K562 (cell line): ENCODE measurements around the gene SPATA24. TPM values are rescaled to one million over a fixed set of nuclear protein-coding genes. Genes with fewer than 3 reads are reported as not detected.

Source experiments
- ATAC-seq: fragments of 200-7000 bp; cut with Tn5 transposase; 3 replicates; pipeline ENCODE4 v1.9.1; 2020; ENCODE audit warnings: moderate library complexity
- BruUV-seq: library from RNA; stranded (reverse); fragments of 400-500 nt; replicated peaks from 2 replicates; lab custom pipeline; 2021; lab: Mats Ljungman, UMichigan
- CTCF ChIA-PET: fragments of 300-600 bp; formaldehyde crosslinking; extraction: SDS; loops from one replicate; lab custom pipeline; 2021; ENCODE audit warnings: low intra/inter-chr PET ratio; lab: Yijun Ruan, JAX
- POLR2A ChIA-PET: fragments of 300-600, 350-650 bp; sonication (Branson Sonifier 250); formaldehyde crosslinking; extraction: SDS; loops from one replicate; lab custom pipeline; 2021; ENCODE audit warnings: antibody characterized with exemption, inconsistent platforms; lab: Yijun Ruan, JAX
- DNase-seq, 4 experiments: peaks; one replicate each; pipeline versions ENCODE4 v3.0.0 to v3.0.0-alpha.2; 2011 to 2018; ENCODE audit warnings: low spot score in 3 of 4, mixed read lengths in 3 of 4; ENCODE audit errors: extremely low read depth in 1 of 4
- FAIRE-seq: peaks from 2 replicates; lab custom pipeline; 2011; peaks lifted over from hg19 to GRCh38; lab: Jason Lieb, UNC
- H2AFZ ChIP-seq: 2 replicates; pipeline ENCODE4 v1.6.0; 2011; ENCODE audit warnings: low read depth, low read length, control low read depth, inconsistent platforms
- H3K27ac ChIP-seq: fragments of 200-600 bp; 3 replicates; pipeline ENCODE4 v1.8.0; 2011; ENCODE audit warnings: low read depth, mild to moderate bottlenecking, control low read depth, inconsistent platforms, low read length, moderate library complexity, mixed read lengths; ENCODE audit errors: extremely low read depth
- H3K27me3 ChIP-seq, 2 experiments: fragments of 300-600 bp in 1 of 2; 2 replicates in 1 of 2; 3 replicates in 1 of 2; pipeline versions ENCODE4 v1.6.0 to v1.8.0; 2011; ENCODE audit warnings: inconsistent platforms in 2 of 2, low read length in 2 of 2, mild to moderate bottlenecking in 1 of 2, mixed read lengths in 1 of 2, moderate library complexity in 1 of 2; ENCODE audit not compliant: control insufficient read depth in 2 of 2, insufficient read depth in 2 of 2
- H3K36me3 ChIP-seq: fragments of 300-600 bp; 3 replicates; pipeline ENCODE4 v1.8.0; 2011; ENCODE audit warnings: mild to moderate bottlenecking, low read length, inconsistent platforms; ENCODE audit not compliant: control insufficient read depth, insufficient read depth
- H3K4me1 ChIP-seq, 2 experiments: fragments of 200-600 bp in 1 of 2; replicated peaks in 1 of 2; 2 replicates in 1 of 2; 3 replicates in 1 of 2; pipeline versions ENCODE4 v1.5.1 to v1.8.0; 2011; ENCODE audit warnings: inconsistent platforms in 2 of 2, low read length in 2 of 2, mild to moderate bottlenecking in 1 of 2, mixed read lengths in 1 of 2, moderate library complexity in 1 of 2; ENCODE audit not compliant: control insufficient read depth in 2 of 2, insufficient read depth in 2 of 2
- H3K4me2 ChIP-seq: 2 replicates; pipeline ENCODE4 v1.6.1; 2011; ENCODE audit warnings: low read length, control low read depth, inconsistent platforms, mixed read lengths; ENCODE audit not compliant: insufficient read depth
- H3K4me3 ChIP-seq: fragments of 200-600 bp; sonication (generic), shearing (Covaris generic); 2 replicates; pipeline ENCODE4 v1.5.1; 2016; ENCODE audit warnings: control low read depth, inconsistent platforms
- H3K79me2 ChIP-seq: fragments of 200-600 bp; 3 replicates; pipeline ENCODE4 v1.8.0; 2011; ENCODE audit warnings: low read length, inconsistent platforms; ENCODE audit not compliant: control insufficient read depth, insufficient read depth
- H3K9ac ChIP-seq, 2 experiments: 2 replicates each; pipeline versions ENCODE4 v1.6.0 to v1.6.1; 2011; ENCODE audit warnings: low read depth in 2 of 2, low read length in 2 of 2, control low read depth in 1 of 2, inconsistent platforms in 1 of 2, mild to moderate bottlenecking in 1 of 2, mixed read lengths in 1 of 2; ENCODE audit not compliant: insufficient read depth in 1 of 2
- H3K9me1 ChIP-seq: one replicate; pipeline ENCODE4 v1.6.0; 2011; ENCODE audit warnings: inconsistent platforms, mild to moderate bottlenecking, low read length, moderate library complexity; ENCODE audit not compliant: control insufficient read depth, insufficient read depth
- H3K9me3 ChIP-seq: replicated peaks from 2 replicates; pipeline ENCODE4 v1.5.1; 2011; ENCODE audit warnings: low read depth, low read length, inconsistent platforms; ENCODE audit not compliant: control insufficient read depth, insufficient read depth
- H4K20me1 ChIP-seq: replicated peaks from 2 replicates; pipeline ENCODE4 v1.6.1; 2011; ENCODE audit warnings: low read length, inconsistent platforms, mixed read lengths; ENCODE audit not compliant: control insufficient read depth, insufficient read depth
- CGGBP1 ChIP-seq: fragments of 250-450 bp; sonication (Bioruptor Pico); IDR thresholded peaks from 2 replicates; pipeline ENCODE4 v1.9.0; 2021; ENCODE audit warnings: mild to moderate bottlenecking
- CTCF ChIP-seq, 3 experiments: IDR thresholded peaks in 2 of 3; conservative IDR thresholded peaks in 1 of 3; 2 replicates each; pipeline ENCODE4 v1.5.1; 2011 to 2012; ENCODE audit warnings: low read length in 3 of 3, mild to moderate bottlenecking in 3 of 3, control low read depth in 2 of 3, improper control_type of control experiment in 1 of 3, inconsistent platforms in 1 of 3, low read depth in 1 of 3, mixed read lengths in 1 of 3, moderate library complexity in 1 of 3; ENCODE audit not compliant: insufficient read depth in 2 of 3
- HMGXB4 ChIP-seq: sonication (generic); formaldehyde crosslinking; IDR thresholded peaks from 2 replicates; pipeline ENCODE4 v1.8.1; 2023; ENCODE audit warnings: mild to moderate bottlenecking, missing genetic modification reagents
- KDM1A ChIP-seq, 2 experiments: fragments of 450-650 bp; IDR thresholded peaks; 2 replicates each; pipeline ENCODE4 v1.6.1; 2016; ENCODE audit warnings: mild to moderate bottlenecking in 2 of 2
- MCM7 ChIP-seq, 2 experiments: fragments of 450-650 bp; IDR thresholded peaks; 2 replicates each; pipeline ENCODE4 v1.6.1; 2016 to 2018
- PCBP2 ChIP-seq: fragments of 200-400 bp; formaldehyde crosslinking; IDR thresholded peaks from 2 replicates; pipeline ENCODE4 v1.6.1; 2018; ENCODE audit warnings: low read length, low read depth, mild to moderate bottlenecking, moderate library complexity; ENCODE audit not compliant: poor library complexity, severe bottlenecking
- RAD21 ChIP-seq, 2 experiments: fragments of 250-450 bp in 1 of 2; fragments of 450-650 bp in 1 of 2; sonication (Bioruptor Pico) in 1 of 2; formaldehyde crosslinking in 1 of 2; IDR thresholded peaks in 1 of 2; conservative IDR thresholded peaks in 1 of 2; 2 replicates each; pipeline versions ENCODE4 v1.4.0 to v1.8.0; 2020 to 2022; ENCODE audit warnings: mild to moderate bottlenecking in 2 of 2, moderate library complexity in 1 of 2
- ZBED1 ChIP-seq: IDR thresholded peaks from 2 replicates; pipeline ENCODE4 v1.6.1; 2014
- ZNF551 ChIP-seq: fragments of 250-450 bp; sonication (Bioruptor Pico); IDR thresholded peaks from 2 replicates; pipeline ENCODE4 v1.5.0; 2021; ENCODE audit warnings: mild to moderate bottlenecking, moderate library complexity
- ZNF589 ChIP-seq: fragments of 200-800 bp; sonication (Bioruptor generic); IDR thresholded peaks from 2 replicates; pipeline ENCODE4 v1.6.1; 2016; ENCODE audit warnings: low read depth, missing genetic modification characterization, missing compliant biosample characterization
- WGBS: fragments of 100-300 bp; shearing (Covaris generic); methylation state at CpG from one replicate; pipeline ENCODE4 v1.1.6; 2016; ENCODE audit warnings: low coverage, mixed read lengths; ENCODE audit not compliant: insufficient coverage; ENCODE audit errors: missing lambda C conversion rate; 5-methylcytosine and 5-hydroxymethylcytosine counted together
- in situ Hi-C: fragments of 300-500 bp; cut with MboI; formaldehyde crosslinking; loops from 4 replicates; pipeline ENCODE4 v1.15.0; 2018; ENCODE audit warnings: inconsistent platforms, mixed read lengths
- intact Hi-C: fragments of 100-400 bp; cut with micrococcal nuclease; formaldehyde crosslinking; loops from 2 replicates; pipeline ENCODE4 v1.14.2; 2022
- polyA plus RNA-seq, 8 experiments: library from polyadenylated mRNA; depleted of rRNA in 4 of 8; stranded (reverse) in 5 of 8; unstranded in 3 of 8; fragments of >200 nt; fragmentation: Nextera tagmentation in 2 of 8; fragmentation: Illumina TruSeq in 1 of 8; extraction: Ambion mirVana in 2 of 8; extraction: Trizol in 1 of 8; gene quantifications; 2 replicates each; pipeline versions ENCODE4 v1.2.1 to v1.2.3, GENCODE V29; 2011 to 2014; ENCODE audit warnings: inconsistent platforms in 1 of 8, missing spikeins in 1 of 8
- total RNA-seq, 7 experiments: library from RNA; depleted of rRNA in 6 of 7; stranded (reverse); fragments of >200 nt in 6 of 7; fragmentation: Illumina TruSeq in 2 of 7; extraction: Trizol in 2 of 7; gene quantifications; 2 replicates each; pipeline versions ENCODE4 v1.2.1 to v1.2.3, GENCODE V29; 2011 to 2021; ENCODE audit warnings: low replicate concordance in 1 of 7

SPATA24 gene
- total and polyA plus RNA-seq, 9 of the 15 experiments (the other 6 are each of a cell fraction or from before 2014, with no cell fraction given), result 4.1 to 12.6 (median 8.0) TPM

GRCh38 chr5:139368613-139369012 lies 35.3 kb downstream of the SPATA24 start:
- H3K9me1 ChIP-seq, result no peaks in the 10 kb centered on the region
- FAIRE-seq (no peak), ATAC-seq (peak; percentile 64), DNase-seq (peak in 1 of 4 experiments; percentile 41)
- H3K4me1 ChIP-seq, result no peaks in the 10 kb centered on the region
- CTCF ChIA-PET, result interaction anchor here (0.6 to 0.8 kb wide), 2 partner anchors 580 to 666 kb away, joined by 3 read pairs; no protein-coding TSS in a partner anchor
- H3K4me3 ChIP-seq, result no peak overlapping the region
- intact Hi-C loops, result no loop called here
- H2AFZ ChIP-seq, result no peak overlapping the region
- H3K9ac ChIP-seq, result no peak overlapping the region
- TF ChIP-seq HMGXB4 (CRISPR knock-in tag) (no peak), RAD21 (CRISPR knock-in tag; conservative IDR thresholded peaks at IDR 0.05 in 1 of 2, IDR thresholded peaks at IDR 0.05 in 1 of 2) (peak in 1 of 2 experiments; percentile 44; a peak in 2 of 4 replicates), ZNF589 (CRISPR knock-in tag) (no peak), ZNF551 (no peak), KDM1A (IDR thresholded peaks at IDR 0.05) (no peak), CTCF (IDR thresholded peaks at IDR 0.05 in 2 of 3, conservative IDR thresholded peaks at IDR 0.05 in 1 of 3; ENCODE audit: insufficient read depth in 2 of 3, low read depth in 1 of 3, low read length in 3 of 3) (peak in 2 of 3 experiments; percentile 11 to 52; a peak in 4 of 6 replicates), PCBP2 (no peak), MCM7 (IDR thresholded peaks at IDR 0.05) (no peak), ZBED1 (no peak), CGGBP1 (no peak)
- WGBS, result 80% methylated on average over 2 of the region's 2 CpGs
- H3K4me2 ChIP-seq, result no peak overlapping the region
- BruUV-seq, result no TSS peak
- in situ Hi-C loops, result no loop called here
- H3K36me3 ChIP-seq, result peaks cover 66% of the 10 kb centered on the region
- H3K9me3 ChIP-seq, result no peaks in the 10 kb centered on the region
- POLR2A ChIA-PET, result interaction anchor here (1.3 to 2.2 kb wide), 3 partner anchors 10 to 27 kb away, joined by 3 to 5 read pairs (median 5); partner anchors contain the start of gene PAIP2
- peaks cover 4% of the 10 kb centered on the region; the same call in 1 of the 2 replicates for H4K20me1 ChIP-seq
- no peaks in the 10 kb centered on the region for H3K79me2 ChIP-seq
- H3K27me3 ChIP-seq, result no peaks in the 10 kb centered on the region
- H3K27ac ChIP-seq, result no peak overlapping the region
